GM18511 (cell line): Measurements from ENCODE around the gene PPP2R5A.
"Not testable (repeated sequence)": the region's sequence is repeated elsewhere in the genome, so short reads cannot be mapped to it uniquely, and the experiment has no call there.

Experiments used
- ATAC-seq: cut with Tn5 transposase; IDR thresholded peaks from one replicate; pipeline ENCODE4 v1.9.1; 2021; ENCODE audit warnings: mild to moderate bottlenecking, moderate library complexity; ENCODE audit not compliant: unreplicated experiment

The PPP2R5A gene

GRCh38 chr1:212351588-212352362, 66.6 kb downstream of the PPP2R5A start:
- no peak for ATAC-seq

GRCh38 chr1:212353181-212353580, 68.0 kb downstream of the PPP2R5A start:
- ATAC-seq = no peak

GRCh38 chr1:212354464-212354863, 69.3 kb downstream of the PPP2R5A start:
- no peak for ATAC-seq

- ATAC-seq = no peak
Observed at GRCh38 chr1:212355230-212355969, 70.2 kb downstream of the PPP2R5A start.

- no peak for ATAC-seq
Observed at GRCh38 chr1:212359794-212360479, 74.7 kb downstream of the PPP2R5A start.

- ATAC-seq = no peak
Observed at GRCh38 chr1:212364985-212365384, 79.8 kb downstream of the PPP2R5A start.

GRCh38 chr1:212366901-212367300, 81.7 kb downstream of the PPP2R5A start:
- ATAC-seq = no peak

- ATAC-seq = no peak
Observed at GRCh38 chr1:212367474-212368072, 82.4 kb downstream of the PPP2R5A start.

GRCh38 chr1:212368073-212368484, 82.9 kb downstream of the PPP2R5A start:
- ATAC-seq = peak; percentile 75

GRCh38 chr1:212375986-212376385, 90.8 kb downstream of the PPP2R5A start:
- no peak for ATAC-seq

- no peak for ATAC-seq
Observed at GRCh38 chr1:212377644-212378043, 92.4 kb downstream of the PPP2R5A start.

GRCh38 chr1:212379366-212379765, 94.2 kb downstream of the PPP2R5A start:
- ATAC-seq = no peak

GRCh38 chr1:212381397-212382035, 96.3 kb downstream of the PPP2R5A start:
- ATAC-seq = no peak

- no peak for ATAC-seq
Observed at GRCh38 chr1:212386029-212386428, 100.8 kb downstream of the PPP2R5A start.

- no peak for ATAC-seq
Observed at GRCh38 chr1:212388985-212389716, 103.9 kb downstream of the PPP2R5A start.

- not testable (repeated sequence) for ATAC-seq
Observed at GRCh38 chr1:212395678-212396437, 110.6 kb downstream of the PPP2R5A start.

- no peak for ATAC-seq
Observed at GRCh38 chr1:212396638-212397037, 111.4 kb downstream of the PPP2R5A start.

- no peak for ATAC-seq
Observed at GRCh38 chr1:212397171-212397570, 112.0 kb downstream of the PPP2R5A start.

GRCh38 chr1:212401042-212401441, 115.8 kb downstream of the PPP2R5A start:
- no peak for ATAC-seq
